Muscle layer of colon (tissue), 2 donors: ENCODE results near the gene CACNA2D1.
"Not testable (repeated sequence)": the region's sequence is repeated elsewhere in the genome, so short reads cannot be mapped to it uniquely, and the experiment has no call there.

ENCODE experiments used
- H3K27ac ChIP-seq: one replicate; pipeline ENCODE4 v1.7.0; 2013; ENCODE audit warnings: low read depth, mild to moderate bottlenecking, low read length, moderate library complexity
- H3K27me3 ChIP-seq, 2 donors: one replicate each; pipeline ENCODE4 v1.7.0; 2013; ENCODE audit warnings: low read length in 2 of 2, mild to moderate bottlenecking in 2 of 2; ENCODE audit not compliant: insufficient read depth in 2 of 2, control insufficient read depth in 1 of 2
- H3K36me3 ChIP-seq: one replicate; pipeline ENCODE4 v1.7.0; 2013; ENCODE audit warnings: mild to moderate bottlenecking, low read length; ENCODE audit not compliant: insufficient read depth
- H3K4me1 ChIP-seq: one replicate; pipeline ENCODE4 v1.7.0; 2013; ENCODE audit warnings: mild to moderate bottlenecking, low read length; ENCODE audit not compliant: insufficient read depth
- H3K4me3 ChIP-seq, 2 donors: one replicate each; pipeline ENCODE4 v1.7.0; 2013; ENCODE audit warnings: low read length in 2 of 2, low read depth in 1 of 2, mild to moderate bottlenecking in 1 of 2, moderate library complexity in 1 of 2
- H3K9ac ChIP-seq: one replicate; pipeline ENCODE4 v1.7.0; 2013; ENCODE audit warnings: low read length
- H3K9me3 ChIP-seq: one replicate; pipeline ENCODE4 v1.7.0; 2013; ENCODE audit warnings: mild to moderate bottlenecking, low read length
- donor health status: abdominal sarcoma.
- donor health status: Adenocarcinoma of cecum.

The CACNA2D1 gene

GRCh38 chr7:82156893-82157292, 286.7 kb downstream of the CACNA2D1 start:
- Histone ChIP-seq H3K4me1 (peaks cover 6% of the 10 kb centered on the region), H3K27ac (no peak overlapping the region), H3K27me3 (no peaks in the 10 kb centered on the region), H3K9me3 (no peaks in the 10 kb centered on the region), H3K36me3 (no peaks in the 10 kb centered on the region), H3K9ac (no peak overlapping the region), H3K4me3 (no peak overlapping the region)

- Histone ChIP-seq H3K27me3 (no peaks in the 10 kb centered on the region), H3K9me3 (no peaks in the 10 kb centered on the region), H3K36me3 (no peaks in the 10 kb centered on the region), H3K9ac (no peak overlapping the region), H3K27ac (no peak overlapping the region), H3K4me1 (peaks cover 6% of the 10 kb centered on the region), H3K4me3 (no peak overlapping the region)
These were observed 287.4 kb downstream of the CACNA2D1 start for GRCh38 chr7:82156168-82156567.

- Histone ChIP-seq H3K4me1 (peaks cover 6% of the 10 kb centered on the region), H3K9me3 (no peaks in the 10 kb centered on the region), H3K27ac (no peak overlapping the region), H3K27me3 (no peaks in the 10 kb centered on the region), H3K36me3 (no peaks in the 10 kb centered on the region), H3K4me3 (no peak overlapping the region), H3K9ac (no peak overlapping the region)
These were observed 288.8 kb downstream of the CACNA2D1 start for GRCh38 chr7:82154728-82155127.

DNA sequence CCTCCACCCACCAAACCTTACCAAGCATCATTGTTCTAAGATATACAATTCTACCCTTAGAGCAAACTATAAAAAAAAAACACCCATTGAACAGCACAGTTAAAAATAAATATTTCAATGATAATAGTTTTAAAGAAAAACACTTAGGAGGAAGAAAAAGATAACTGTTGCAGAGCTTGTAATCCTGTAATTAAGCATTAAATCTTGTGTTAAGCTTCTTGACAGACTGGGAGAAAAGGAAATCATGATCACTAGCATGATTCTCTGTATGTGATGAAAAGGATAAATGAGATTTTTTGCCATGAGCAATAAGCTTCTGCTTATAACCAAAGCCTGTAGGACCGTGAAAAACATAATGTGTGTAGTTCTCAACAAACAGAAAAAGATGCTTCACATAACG, 289.8 kb downstream of the CACNA2D1 start:
- no peaks in the 10 kb centered on the region for H3K27me3 ChIP-seq
- no peak overlapping the region for H3K9ac ChIP-seq
- H3K36me3 ChIP-seq = no peaks in the 10 kb centered on the region
- H3K9me3 ChIP-seq = no peaks in the 10 kb centered on the region
- H3K4me1 ChIP-seq = peaks cover 6% of the 10 kb centered on the region
- no peak overlapping the region for H3K4me3 ChIP-seq
- no peak overlapping the region for H3K27ac ChIP-seq

- Histone ChIP-seq H3K4me3 (no peak overlapping the region), H3K27me3 (no peaks in the 10 kb centered on the region), H3K27ac (no peak overlapping the region), H3K9me3 (no peaks in the 10 kb centered on the region), H3K9ac (no peak overlapping the region), H3K36me3 (no peaks in the 10 kb centered on the region), H3K4me1 (peaks cover 6% of the 10 kb centered on the region)
These were observed 290.7 kb downstream of the CACNA2D1 start for GRCh38 chr7:82152858-82153257.

- Histone ChIP-seq H3K9me3 (no peaks in the 10 kb centered on the region), H3K27me3 (no peaks in the 10 kb centered on the region), H3K4me3 (no peak overlapping the region), H3K4me1 (no peaks in the 10 kb centered on the region), H3K27ac (no peak overlapping the region), H3K36me3 (no peaks in the 10 kb centered on the region), H3K9ac (no peak overlapping the region)
These were observed 297.1 kb downstream of the CACNA2D1 start for GRCh38 chr7:82146491-82146890.

DNA sequence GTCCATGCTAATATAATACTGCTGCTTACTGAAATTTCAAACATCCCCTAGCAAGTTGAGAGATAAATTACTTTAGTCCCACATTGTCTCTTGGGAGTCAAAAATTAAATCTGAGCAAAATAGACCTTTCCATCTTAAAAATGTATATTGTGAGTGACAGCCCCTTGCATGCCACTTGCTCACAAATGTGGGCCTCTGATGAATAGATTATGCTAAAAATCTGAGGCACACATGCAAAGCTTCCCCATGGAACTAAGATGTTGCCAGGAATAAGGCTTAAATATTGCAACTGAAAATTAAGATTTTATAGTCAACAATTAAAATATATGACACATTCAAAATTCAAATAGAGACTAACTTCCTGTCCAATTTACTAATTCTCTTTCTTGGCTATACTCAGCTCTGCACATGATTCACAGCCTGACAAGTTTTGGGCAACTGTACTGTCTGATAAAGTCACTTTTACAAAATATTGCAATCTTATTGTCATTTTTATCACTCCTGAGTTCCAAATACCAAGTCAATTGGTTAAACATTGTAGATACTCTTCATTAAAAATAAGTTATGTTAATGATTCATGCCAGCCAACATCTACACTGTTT, 301.2 kb downstream of the CACNA2D1 start:
- no peaks in the 10 kb centered on the region for H3K36me3 ChIP-seq
- H3K27ac ChIP-seq = no peak overlapping the region
- no peaks in the 10 kb centered on the region for H3K9me3 ChIP-seq
- no peaks in the 10 kb centered on the region for H3K4me1 ChIP-seq
- no peak overlapping the region for H3K4me3 ChIP-seq
- no peaks in the 10 kb centered on the region for H3K27me3 ChIP-seq
- no peak overlapping the region for H3K9ac ChIP-seq

GRCh38 chr7:82141427-82141826, 302.1 kb downstream of the CACNA2D1 start:
- Histone ChIP-seq H3K27ac (no peak overlapping the region), H3K27me3 (no peaks in the 10 kb centered on the region), H3K9ac (no peak overlapping the region), H3K4me1 (no peaks in the 10 kb centered on the region), H3K36me3 (no peaks in the 10 kb centered on the region), H3K9me3 (no peaks in the 10 kb centered on the region), H3K4me3 (no peak overlapping the region)

DNA sequence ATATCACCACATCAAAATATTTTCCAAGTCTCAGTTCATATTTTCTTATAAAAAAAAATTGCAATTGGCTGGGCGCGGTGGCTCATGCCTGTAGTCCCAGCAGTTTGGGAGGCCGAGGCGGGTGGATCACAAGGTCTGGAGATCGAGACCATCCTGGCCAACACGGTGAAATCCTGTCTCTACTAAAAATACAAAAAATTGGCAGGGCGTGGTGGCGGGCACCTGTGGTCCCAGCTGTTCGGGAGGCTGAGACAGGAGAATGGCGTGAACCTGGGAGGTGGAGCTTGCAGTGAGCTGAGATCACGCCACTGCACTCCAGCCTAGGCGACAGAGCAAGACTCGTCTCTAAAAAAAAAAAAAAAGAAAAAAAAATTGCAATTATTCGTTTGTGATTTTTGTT, 303.0 kb downstream of the CACNA2D1 start:
- H3K4me1 ChIP-seq, H3K9ac ChIP-seq, H3K36me3 ChIP-seq, H3K27ac ChIP-seq, H3K27me3 ChIP-seq, H3K9me3 ChIP-seq, H3K4me3 ChIP-seq: not testable (repeated sequence)

DNA sequence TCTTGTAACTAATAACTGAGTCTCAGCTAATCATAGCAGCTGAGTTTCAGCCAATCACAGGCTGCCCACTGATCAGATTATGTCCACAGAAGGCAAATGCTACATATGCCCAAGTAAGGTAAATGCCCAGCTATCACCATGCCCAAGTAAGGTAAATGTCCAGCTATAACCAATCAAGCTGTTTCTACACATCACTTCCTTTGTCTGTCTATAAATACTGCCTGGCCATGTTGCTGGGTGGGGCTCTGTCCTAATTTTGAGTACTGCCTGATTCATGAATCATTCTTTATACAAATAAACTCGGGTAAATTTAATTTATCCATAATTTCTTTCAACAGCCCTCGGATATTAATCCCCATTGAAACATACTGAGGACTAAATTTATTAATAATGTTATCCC, 312.4 kb downstream of the CACNA2D1 start:
- Histone ChIP-seq H3K4me3 (no peak overlapping the region), H3K9ac (no peak overlapping the region), H3K9me3 (no peaks in the 10 kb centered on the region), H3K27ac (no peak overlapping the region), H3K36me3 (no peaks in the 10 kb centered on the region), H3K27me3 (no peaks in the 10 kb centered on the region), H3K4me1 (peaks cover 12% of the 10 kb centered on the region)

DNA sequence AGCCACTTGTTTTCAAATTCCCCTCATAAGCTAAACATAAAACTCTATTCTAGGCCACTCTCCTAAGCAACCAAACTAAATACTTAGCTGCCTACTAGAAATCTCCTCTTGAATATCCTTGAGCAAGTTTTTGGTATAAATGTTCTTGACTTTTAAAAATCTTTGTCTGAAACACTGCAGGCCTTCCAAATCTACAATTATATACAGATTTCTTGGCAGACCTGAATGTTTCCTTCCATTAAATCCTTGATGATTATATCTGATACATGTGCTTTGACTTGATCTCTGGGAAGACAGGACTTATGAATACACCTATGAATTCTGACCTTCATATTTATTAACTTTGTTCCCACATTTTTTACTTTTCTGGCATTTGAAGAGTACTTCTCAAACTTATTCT, 314.5 kb downstream of the CACNA2D1 start:
- Histone ChIP-seq H3K4me1 (peaks cover 12% of the 10 kb centered on the region), H3K27ac (no peak overlapping the region), H3K4me3 (no peak overlapping the region), H3K36me3 (no peaks in the 10 kb centered on the region), H3K9me3 (no peaks in the 10 kb centered on the region), H3K9ac (no peak overlapping the region), H3K27me3 (no peaks in the 10 kb centered on the region)

DNA sequence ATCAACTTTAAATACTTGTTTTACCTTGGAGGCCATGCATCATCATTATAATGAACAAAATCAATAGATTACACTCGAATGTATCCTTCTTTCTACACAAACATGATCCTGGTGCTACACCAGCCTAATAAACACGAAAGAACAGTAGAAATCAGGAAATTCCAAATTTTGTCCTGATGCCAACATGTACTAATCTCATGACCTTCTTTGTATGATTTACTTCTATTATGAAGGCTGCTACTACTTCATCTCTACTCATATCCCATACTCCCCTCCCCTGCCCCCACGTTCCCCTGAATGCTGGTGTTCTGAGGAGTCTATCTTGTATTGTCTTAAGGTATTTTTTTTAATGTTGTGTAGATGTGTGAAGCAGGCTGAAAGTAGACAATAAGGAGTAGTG, 315.0 kb downstream of the CACNA2D1 start:
- Histone ChIP-seq H3K36me3 (no peaks in the 10 kb centered on the region), H3K27ac (no peak overlapping the region)

More for the DNA sequence above, 315.0 kb downstream of the CACNA2D1 start:
- Histone ChIP-seq H3K27me3 (no peaks in the 10 kb centered on the region), H3K9ac (no peak overlapping the region), H3K4me1 (peaks cover 12% of the 10 kb centered on the region), H3K9me3 (no peaks in the 10 kb centered on the region), H3K4me3 (no peak overlapping the region)
